GM19438 (cell line): ENCODE data around the gene WRNIP1.
"Not testable (repeated sequence)": the region's sequence is repeated elsewhere in the genome, so short reads cannot be mapped to it uniquely, and the experiment has no call there.

Experiments used
- ATAC-seq: cut with Tn5 transposase; IDR thresholded peaks from one replicate; pipeline ENCODE4 v1.9.1; 2021; ENCODE audit warnings: low read depth; ENCODE audit not compliant: unreplicated experiment

WRNIP1 gene

GRCh38 chr6:2782356-2782708, 17.1 kb downstream of the WRNIP1 start:
- no peak for ATAC-seq

GRCh38 chr6:2782825-2783187, 17.6 kb downstream of the WRNIP1 start:
- no peak for ATAC-seq

GRCh38 chr6:2783188-2783963, 18.2 kb downstream of the WRNIP1 start:
- ATAC-seq, result no peak

GRCh38 chr6:2784061-2784460, 18.9 kb downstream of the WRNIP1 start:
- no peak for ATAC-seq

- ATAC-seq, result no peak
Observed at GRCh38 chr6:2784930-2785329, 19.7 kb downstream of the WRNIP1 start.

GRCh38 chr6:2786269-2786668, 21.1 kb downstream of the WRNIP1 start:
- ATAC-seq, result no peak

GRCh38 chr6:2790588-2791449, 25.6 kb downstream of the WRNIP1 start:
- ATAC-seq, result no peak

- no peak for ATAC-seq
Observed at GRCh38 chr6:2791450-2791974, 26.3 kb downstream of the WRNIP1 start.

GRCh38 chr6:2792330-2793110, 27.3 kb downstream of the WRNIP1 start:
- ATAC-seq, result no peak

GRCh38 chr6:2793534-2794151, 28.4 kb downstream of the WRNIP1 start:
- ATAC-seq, result no peak

GRCh38 chr6:2794171-2794730, 29.1 kb downstream of the WRNIP1 start:
- ATAC-seq, result no peak

- ATAC-seq, result no peak
Observed at GRCh38 chr6:2795162-2795561, 30.0 kb downstream of the WRNIP1 start.

- ATAC-seq, result no peak
Observed at GRCh38 chr6:2795956-2796355, 30.8 kb downstream of the WRNIP1 start.

GRCh38 chr6:2796861-2797260, 31.7 kb downstream of the WRNIP1 start:
- no peak for ATAC-seq

- no peak for ATAC-seq
Observed at GRCh38 chr6:2797564-2798031, 32.4 kb downstream of the WRNIP1 start.

GRCh38 chr6:2798586-2799134, 33.5 kb downstream of the WRNIP1 start:
- no peak for ATAC-seq

- no peak for ATAC-seq
Observed at GRCh38 chr6:2799936-2800527, 34.8 kb downstream of the WRNIP1 start.

- no peak for ATAC-seq
Observed at GRCh38 chr6:2800552-2801316, 35.5 kb downstream of the WRNIP1 start.

GRCh38 chr6:2801687-2802086, 36.5 kb downstream of the WRNIP1 start:
- ATAC-seq, result not testable (repeated sequence)
